HG03460 (cell line): ENCODE results near the gene PLB1.

Source experiments
- ATAC-seq: cut with Tn5 transposase; IDR thresholded peaks from one replicate; pipeline ENCODE4 v1.9.1; 2021; ENCODE audit not compliant: unreplicated experiment

The PLB1 gene

DNA sequence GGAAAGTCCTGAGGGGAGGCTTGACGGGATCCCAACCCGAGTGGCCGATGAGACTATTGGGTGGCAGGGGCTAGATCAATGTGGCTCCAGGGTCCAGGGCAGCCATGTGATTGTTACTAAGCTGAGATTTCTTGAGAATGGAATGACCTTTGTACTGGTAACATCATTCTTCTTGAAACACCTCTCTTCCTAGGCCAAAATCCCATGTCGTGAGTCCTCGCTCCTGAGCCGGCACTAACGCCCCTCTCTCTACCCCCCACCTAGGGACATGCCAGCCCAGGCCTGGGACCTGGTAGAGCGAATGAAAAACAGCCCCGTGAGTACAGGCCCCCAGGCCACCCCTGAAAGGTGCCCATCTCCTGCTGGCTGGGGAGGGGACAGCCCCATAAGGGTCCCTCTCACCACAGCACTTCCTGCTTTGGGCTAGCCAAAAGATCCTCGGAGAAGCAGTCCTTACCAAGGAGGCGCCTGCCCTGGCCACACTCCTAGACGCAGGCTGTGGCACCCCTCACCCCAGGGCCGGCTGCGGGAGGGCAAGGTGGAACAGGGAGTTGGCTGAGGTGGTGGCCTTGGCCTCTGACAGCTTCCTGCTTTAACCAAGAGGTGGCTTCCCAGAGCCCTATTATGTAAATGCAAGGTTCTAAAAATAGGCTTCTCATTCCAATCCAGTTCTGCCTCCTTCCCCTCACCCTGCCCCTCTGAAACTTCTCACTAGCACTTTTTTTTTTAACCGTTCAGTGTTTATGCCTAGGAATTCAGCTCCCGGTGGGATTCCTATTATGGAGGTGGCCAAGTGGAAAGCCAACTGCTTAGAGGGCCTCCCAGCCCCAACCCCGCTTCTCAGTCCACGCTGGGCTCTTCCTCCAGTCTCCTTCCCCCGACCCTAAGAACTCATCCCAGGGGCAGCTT, 129.2 kb downstream of the PLB1 start:
- ATAC-seq = no peak

DNA sequence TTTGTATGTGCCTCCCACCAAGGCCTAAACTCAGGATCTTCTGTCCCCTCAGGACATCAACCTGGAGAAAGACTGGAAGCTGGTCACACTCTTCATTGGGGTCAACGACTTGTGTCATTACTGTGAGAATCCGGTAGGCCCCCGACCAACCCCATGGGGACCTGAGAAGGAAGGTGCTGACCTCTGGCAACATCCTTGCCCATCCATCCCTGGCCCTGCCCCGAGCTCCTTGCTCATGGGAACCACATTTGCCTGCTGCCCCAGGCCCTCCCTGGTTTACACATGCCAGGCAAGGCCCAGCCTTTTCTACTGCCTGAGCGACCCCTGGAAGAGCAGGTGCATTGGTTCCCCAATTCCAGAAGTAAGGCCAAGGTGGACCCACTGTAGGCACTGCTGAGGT, 130.5 kb downstream of the PLB1 start:
- no peak for ATAC-seq

DNA sequence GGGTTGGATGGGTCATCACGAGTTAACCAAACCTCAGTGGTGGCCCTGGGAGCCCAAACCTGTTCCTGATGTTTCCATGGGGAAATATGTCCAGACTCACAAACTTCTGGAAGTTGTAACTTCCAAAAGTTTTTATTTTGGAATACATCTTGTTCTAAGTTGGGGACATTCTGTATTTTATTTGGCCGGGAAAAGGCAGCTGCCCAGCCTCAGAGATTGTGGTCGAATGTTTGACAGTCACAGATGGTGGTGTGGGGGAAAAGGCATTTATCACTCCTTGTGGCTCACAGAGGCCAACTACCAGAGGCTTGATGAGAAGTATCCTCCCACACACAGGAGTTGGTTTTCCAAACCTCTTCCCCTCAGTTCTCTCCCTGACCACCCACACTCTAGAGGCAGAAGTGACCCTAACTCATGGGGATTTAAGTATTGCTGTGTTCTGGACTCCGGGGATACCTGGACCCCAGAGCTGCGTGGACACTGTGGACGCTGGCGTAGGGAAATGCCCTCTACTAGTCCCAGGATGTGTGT, 131.1 kb downstream of the PLB1 start:
- no peak for ATAC-seq

DNA sequence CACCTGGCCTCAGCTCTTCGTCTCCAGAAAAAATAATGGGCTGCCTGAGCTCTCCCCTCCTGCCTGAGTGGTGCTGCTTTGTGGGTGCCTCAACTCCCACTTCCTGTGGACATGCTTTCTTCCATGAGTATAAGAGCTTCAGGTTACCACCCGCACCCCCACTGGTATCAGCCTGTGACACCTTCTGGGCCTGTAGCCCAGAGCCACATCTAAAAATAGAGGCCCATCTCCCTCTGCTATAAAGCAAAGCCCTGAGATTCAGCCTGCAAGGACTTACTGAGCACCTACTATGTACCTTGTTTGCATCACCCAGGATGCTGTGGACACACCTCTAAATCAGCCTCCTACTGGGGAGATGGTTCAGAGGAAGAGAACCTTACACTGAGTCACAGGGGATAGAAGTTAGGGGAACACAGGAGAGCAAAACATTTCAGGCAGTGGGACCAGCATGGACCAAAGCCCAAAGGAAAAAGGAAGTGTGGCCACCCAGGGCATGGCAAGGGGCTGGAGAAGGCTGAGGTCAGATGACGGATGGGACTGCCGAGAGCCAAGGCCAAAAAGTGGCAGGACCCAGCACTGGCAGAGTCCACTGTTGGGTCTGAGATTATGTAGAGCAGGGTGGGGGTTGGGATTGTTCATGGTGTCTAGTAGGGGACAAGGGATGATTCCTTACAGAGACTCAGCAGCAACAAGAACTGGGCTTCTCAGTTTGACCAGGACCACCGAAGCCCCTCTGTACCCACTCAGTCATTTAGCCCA, 132.0 kb downstream of the PLB1 start:
- no peak for ATAC-seq

DNA sequence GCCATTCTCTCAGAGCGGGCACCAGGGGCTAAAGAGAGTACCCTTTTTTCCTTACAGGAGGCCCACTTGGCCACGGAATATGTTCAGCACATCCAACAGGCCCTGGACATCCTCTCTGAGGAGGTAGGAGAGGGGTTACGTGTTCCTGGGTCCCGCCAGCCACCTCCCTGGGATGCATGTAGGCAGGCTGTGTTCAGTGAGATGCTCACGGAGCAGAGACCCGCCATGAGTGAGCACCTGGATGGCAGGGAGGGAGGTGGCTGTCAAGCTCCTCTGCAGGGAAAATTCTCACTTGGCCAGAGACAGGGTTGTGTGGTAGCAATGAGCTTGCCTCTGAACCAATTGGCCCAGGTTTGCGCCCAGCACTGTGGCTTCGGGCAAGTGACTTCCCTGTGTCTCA, 132.6 kb downstream of the PLB1 start:
- no peak for ATAC-seq

DNA sequence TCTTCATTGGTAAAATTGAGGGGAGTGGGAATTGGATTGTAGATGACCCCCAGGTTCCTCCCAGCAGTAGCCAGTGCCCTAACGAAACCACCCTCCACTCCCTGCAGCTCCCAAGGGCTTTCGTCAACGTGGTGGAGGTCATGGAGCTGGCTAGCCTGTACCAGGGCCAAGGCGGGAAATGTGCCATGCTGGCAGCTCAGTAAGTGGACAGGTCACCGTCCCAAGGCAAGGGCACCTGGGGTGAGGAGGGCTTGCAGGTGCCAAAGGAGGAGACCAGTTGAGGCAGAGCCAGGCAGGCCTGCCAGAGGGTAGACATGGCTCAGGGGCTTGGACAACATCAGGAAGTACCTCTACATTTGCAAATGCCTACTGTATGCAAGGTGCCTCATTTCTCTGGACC, 133.1 kb downstream of the PLB1 start:
- no peak for ATAC-seq

DNA sequence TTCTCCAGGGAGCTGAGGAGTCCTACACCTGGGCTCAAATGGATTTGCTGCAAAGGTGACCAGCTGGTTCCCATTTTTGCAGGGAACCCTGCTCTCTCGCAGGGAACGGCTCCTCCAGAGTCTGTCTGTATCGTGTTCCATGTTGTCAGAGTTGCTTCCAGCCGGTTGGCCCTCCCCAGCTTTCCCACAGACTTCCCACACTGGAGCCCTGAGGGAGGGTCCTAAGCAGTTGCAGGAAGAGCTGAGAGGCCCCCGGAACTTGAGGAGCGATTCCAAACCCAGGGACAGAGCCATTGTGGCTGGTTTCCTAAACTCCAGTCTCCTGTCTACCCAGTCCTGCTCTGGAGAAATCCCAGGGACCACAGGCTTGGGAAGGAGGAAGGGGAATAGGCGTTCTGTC, 134.1 kb downstream of the PLB1 start:
- ATAC-seq = no peak

DNA sequence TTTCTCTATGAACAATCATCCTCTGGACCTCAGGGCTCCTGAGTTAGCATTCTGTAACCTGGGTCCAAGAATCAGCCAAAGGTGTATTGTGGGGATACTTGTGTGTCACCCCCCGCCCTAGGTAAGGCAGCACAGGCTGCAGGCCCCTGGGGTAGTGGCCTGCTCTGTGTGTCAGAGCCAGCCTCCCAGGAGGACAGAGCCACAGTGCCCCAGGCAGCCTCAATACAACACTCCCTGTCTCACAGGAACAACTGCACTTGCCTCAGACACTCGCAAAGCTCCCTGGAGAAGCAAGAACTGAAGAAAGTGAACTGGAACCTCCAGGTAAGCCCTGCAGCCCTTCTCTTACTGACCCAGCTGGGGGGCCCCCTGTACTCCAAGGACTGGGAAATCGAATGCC, 134.5 kb downstream of the PLB1 start:
- ATAC-seq = no peak

DNA sequence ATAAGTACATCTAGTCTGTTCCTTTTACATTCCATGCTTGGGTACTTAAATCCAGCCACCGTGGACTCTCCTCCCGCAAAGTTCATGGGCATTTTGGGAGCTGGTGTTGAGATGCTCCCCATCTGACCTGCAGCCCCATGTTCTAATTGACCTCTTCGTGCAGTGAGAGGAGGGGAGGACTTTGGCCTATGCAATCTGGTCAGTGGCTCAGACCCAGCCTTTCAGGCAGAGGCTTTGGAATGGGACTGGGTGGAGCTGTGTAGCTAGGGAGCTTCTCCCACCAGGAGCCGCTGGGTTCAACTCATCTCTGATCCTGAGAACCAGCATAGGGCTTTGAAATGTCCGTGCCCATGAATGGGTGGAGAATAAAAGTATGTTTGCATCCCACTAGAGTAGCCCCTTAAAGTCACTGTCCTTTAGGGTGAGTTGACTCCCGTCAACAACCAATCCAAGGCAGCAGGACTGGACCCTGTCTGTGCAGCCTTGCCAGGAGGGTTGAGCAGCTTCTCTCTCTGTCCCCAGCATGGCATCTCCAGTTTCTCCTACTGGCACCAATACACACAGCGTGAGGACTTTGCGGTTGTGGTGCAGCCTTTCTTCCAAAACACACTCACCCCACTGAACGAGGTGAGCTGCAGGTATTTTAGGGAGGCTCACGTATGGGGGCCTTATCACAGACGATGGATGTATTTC, 135.8 kb downstream of the PLB1 start:
- no peak for ATAC-seq

DNA sequence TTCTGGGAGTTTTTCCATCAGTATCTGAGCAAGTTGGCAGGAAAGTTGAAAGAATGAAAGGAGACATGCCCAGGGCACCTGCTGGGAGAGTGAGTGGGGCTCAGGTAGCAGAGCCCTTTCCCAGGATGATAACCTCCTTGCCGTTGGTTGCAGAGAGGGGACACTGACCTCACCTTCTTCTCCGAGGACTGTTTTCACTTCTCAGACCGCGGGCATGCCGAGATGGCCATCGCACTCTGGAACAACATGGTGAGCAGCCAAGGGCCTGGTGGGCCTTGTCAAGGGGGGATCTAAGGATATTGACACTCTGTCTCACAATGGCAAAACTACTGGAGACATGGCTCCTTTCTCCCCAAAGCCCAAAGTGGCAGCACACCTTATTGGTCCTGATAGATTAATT, 136.9 kb downstream of the PLB1 start:
- ATAC-seq = no peak

DNA sequence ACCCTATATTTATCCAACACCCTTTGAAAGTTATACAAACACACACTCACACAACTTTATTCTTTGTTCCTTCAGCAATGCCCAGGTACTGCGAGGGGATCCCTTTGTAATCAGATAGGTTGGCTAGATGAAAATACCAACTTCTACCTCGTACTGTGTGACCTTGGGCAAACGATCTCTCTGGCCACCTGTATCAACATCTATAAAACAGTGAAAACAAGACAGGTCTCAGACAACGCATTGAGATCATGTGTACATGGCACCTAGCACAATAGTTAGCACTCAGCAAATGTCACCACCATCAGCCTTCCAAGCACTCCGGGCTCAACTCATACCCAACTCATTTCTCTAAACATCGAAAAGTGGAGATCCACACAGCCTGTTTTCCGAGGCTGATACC, 137.3 kb downstream of the PLB1 start:
- ATAC-seq = no peak

DNA sequence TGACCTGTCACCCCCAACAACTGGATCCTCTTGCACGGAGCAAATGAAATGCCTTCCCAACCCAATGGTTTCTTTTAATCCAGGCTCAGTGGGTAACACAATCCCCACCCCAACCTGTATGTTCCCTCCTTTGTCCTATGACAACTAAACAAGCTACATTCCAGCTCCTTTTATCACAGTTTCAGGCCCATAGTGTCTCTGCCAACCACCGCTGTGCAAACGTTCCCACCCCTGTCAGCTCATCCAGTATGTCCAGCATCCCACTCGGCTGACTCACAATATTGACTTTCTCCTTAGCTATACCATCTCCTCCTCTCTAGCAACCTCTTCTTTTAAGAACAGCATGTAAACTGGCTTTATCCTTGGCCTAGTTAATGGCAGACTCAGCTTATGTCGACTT, 137.9 kb downstream of the PLB1 start:
- ATAC-seq = no peak

DNA sequence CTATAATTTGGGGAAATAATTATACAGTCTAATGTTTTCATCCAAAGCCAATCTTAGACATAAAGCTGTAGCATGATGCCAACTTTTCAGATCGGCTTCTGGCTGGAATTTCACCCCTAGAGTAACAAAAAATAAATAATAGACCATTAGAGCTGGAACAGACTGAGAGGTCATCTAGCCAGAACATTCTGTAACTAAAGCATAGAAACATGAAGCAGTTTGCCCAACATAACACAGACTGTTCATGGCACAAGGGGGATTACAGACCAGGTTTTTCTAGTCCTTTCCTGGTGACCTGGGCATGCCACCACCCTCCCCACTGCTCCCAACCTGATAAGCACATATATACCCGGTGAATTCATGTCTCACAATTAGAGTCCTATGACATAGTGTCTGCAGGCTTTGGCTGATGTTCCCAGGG, 139.3 kb downstream of the PLB1 start:
- no peak for ATAC-seq

DNA sequence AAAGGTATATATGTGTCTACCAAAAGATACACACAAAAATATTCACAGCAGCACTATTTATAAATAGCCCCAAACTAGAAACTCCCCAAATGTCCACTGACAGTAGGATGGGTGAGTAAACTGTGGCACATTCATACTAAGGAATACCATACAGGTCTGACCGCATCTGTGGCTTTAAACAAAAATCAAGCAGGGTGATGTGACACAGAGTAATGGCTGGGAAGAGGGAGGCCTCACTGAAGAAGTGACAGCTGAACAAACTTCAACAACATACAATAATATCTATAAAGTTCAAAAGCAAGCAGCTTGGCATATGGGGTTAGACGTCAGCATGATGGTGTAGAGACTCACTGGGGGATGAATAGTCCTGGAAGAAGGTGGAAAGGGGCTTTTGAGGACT, 140.6 kb downstream of the PLB1 start:
- no peak for ATAC-seq

DNA sequence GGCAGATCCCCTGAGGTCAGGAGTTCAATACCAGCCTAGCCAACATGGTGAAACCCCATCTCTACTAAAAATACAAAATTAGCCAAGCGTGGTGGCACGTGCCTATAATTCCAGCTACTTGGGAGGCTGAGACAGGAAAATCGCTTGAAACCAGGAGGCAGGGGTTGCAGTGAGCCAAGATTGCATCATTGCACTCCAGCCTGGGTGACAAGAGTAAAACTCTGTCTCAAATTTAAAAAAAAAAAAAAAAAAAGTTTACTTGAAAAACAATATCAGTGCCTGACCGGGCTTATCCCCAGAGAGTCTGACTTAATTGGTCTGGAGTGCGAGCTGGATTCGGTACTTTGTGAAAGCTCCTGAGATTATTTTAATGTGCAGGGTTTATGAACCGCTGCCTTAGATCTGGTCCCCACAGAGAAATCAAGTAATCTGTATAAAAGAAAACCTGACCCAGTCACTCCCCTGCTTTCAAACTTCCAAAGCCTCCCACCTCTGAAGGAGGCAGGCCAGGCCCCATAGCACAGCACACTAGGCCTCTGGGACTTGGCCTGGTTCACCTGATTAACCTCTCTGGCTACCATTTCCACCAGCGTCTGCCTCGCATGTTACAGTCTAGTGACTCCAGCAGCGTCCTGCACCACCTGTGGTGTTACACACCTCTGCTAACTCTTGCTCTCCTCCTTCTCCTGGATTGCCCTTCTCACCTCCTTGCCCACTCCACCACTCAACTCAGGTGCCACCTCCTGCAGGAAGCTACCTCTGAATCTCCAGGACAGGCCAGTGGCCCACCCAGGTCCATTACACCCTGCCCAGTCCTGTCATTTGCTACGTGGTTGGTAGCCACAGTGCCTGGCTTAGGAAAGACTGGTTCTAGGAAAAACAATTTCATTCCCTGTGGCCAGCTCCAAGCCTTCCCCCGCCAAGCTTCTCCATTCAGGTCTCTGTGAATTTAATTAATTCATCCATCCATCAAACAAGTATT, 141.5 kb downstream of the PLB1 start:
- no peak for ATAC-seq

DNA sequence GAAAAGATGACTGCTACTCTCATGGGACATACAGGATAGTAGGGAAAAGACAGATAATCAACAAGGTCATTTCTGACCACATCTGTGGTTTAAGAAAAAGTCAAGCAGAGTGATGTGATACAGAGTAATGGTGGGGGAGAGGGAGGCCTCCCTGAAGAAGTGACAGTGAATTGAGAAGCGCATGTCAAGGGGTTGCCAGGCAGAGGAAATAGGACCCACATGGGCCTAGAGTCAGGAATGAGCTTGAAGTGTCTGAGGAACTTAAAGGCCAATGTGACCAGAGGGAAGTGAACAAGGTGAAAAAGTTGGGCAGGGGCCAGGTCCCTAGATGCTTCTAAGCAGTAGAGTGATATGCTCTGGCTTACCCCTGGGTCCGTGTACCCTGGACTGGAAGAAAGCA, 142.2 kb downstream of the PLB1 start:
- ATAC-seq = no peak

DNA sequence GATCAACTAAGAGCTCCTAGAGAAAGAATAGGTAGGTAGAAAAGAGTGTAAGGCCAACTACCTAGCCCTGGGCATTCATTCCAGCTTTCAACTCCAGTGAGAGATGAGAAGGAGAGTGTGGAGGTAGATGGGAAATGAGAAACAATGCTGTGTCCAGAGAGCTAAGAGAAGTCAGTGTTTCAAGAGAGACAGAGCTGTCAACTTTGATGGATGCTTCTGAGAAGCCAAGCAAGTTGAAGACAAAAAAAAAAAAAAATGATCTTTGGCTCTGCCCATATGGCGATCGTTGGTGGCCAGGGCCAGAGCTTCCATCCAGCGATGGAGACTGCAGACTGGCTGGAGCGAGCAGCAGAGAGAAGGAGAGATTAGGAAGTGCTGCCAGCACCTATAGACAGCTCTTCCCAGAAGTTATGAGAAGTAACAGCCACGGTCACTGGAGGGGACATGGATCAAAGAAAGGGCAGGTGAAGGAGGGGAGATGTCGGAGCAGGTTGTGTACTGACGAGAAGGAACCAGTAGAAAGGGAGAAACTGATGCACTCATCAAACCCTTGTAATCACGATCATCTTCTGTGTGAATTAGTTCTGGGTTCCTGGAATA, 143.3 kb downstream of the PLB1 start:
- ATAC-seq = no peak

DNA sequence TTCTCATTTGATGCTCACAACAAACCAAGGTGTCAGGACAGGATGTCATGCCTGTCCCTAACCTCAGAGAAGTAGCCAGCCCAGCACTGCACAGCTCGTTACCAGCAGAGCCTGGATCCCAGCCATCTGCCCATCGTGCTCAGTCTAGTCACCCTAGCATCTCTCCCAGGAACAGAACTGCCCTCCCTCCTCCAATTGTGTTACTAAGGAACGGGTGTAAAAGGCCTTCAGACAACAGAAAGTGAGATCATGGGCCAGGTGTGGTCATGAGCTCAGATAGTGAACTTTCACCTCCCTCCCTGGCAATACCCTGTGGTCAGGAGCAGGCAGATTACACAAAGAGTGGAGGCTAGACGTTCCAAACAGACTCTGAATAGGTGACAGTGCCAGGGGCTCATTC, 144.0 kb downstream of the PLB1 start:
- ATAC-seq = no peak

DNA sequence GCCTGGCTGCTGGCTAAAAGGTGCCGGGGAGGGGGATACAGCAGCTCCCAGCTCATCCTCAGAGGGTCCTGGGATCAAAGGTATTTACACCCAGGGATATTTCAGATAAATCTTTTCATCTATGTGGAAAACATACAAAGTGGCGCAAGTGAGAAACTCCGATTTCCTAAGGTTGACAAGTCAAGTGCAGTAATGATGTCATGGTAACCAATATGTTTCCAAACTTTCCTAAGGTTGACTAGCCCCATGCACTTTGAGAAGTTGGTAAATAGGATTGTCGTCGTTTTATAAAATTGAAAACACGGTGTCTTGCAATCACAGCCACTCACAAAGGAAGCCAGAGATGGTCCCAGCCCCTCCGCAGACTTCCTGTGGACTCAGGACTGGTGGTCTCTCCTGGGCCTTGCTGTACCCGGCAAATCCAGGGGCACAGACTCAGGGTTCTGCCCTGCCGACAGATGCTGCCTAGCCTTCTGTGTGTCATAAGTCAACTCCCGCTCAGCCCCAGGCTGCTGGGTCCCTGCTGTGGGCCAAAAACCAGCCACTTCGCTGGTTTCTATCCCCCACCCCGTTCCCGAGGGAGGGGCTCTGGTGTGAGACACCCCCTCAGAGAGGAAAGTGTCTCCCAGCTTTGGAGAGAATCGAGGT, 144.5 kb downstream of the PLB1 start:
- ATAC-seq = no peak
